ENCODE data around the gene CLIC4. TPM values are rescaled to one million over a fixed set of nuclear protein-coding genes. Genes with fewer than 3 reads are reported as not detected.

Gene CLIC4
- polyA plus RNA-seq, 3 donors: 9.7 to 38.1 (median 24.6) TPM

- no peaks in the 10 kb centered on the region for H3K36me3 Mint-ChIP-seq
- H3K27ac Mint-ChIP-seq: peak overlapping the region in 2 of 7 donors; percentile 38 to 74
- intact Hi-C loops (cut with micrococcal nuclease): no loop called here
- WGBS (ENCODE audit: insufficient coverage): 87% methylated on average over 5 of the region's 9 CpGs
- no peak for TF ChIP-seq CTCF (IDR thresholded peaks at IDR 0.05)
- Histone ChIP-seq H3K9me3 (replicated peaks in 1 of 2; ENCODE audit: control insufficient read depth in 1 of 2, insufficient read depth in 1 of 2, low read length in 2 of 2) (no peaks in the 10 kb centered on the region), H3K79me2 (ENCODE audit: insufficient read depth, low read length) (peaks cover 14% of the 10 kb centered on the region), H4K20me1 (ENCODE audit: insufficient read depth, low read length) (peaks cover 12% of the 10 kb centered on the region), H3K4me2 (replicated peaks; ENCODE audit: extremely low read depth, low read length, poor library complexity, severe bottlenecking) (no peak overlapping the region), H2AFZ (ENCODE audit: insufficient read depth, low read depth, low read length, poor library complexity, severe bottlenecking) (no peak overlapping the region), H3K4me1 (ENCODE audit: control insufficient read depth in 1 of 2, insufficient read depth in 2 of 2, low read length in 2 of 2) (peaks cover 21 to 38% of the 10 kb centered on the region in 2 donors), H3K27me3 (ENCODE audit: control insufficient read depth in 2 of 2, insufficient read depth in 2 of 2, low read length in 2 of 2) (no peaks in the 10 kb centered on the region), H3K4me3 (replicated peaks in 1 of 3; ENCODE audit: low read depth in 2 of 3, low read length in 3 of 3) (no peak overlapping the region), H3K27ac (ENCODE audit: low read depth in 1 of 2, low read length in 2 of 2) (peak overlapping the region in 1 of 2 donors; percentile 20), H3K36me3 (replicated peaks in 1 of 2; ENCODE audit: control insufficient read depth in 1 of 2, insufficient read depth in 2 of 2, low read length in 2 of 2) (no peaks in the 10 kb centered on the region), H3K9ac (ENCODE audit: insufficient read depth, low read length, poor library complexity, severe bottlenecking) (no peak overlapping the region)
- H3K4me3 Mint-ChIP-seq: peak overlapping the region in 1 of 2 donors; percentile 27
- peaks cover 39% of the 10 kb centered on the region for H3K4me1 Mint-ChIP-seq
- H3K9me3 Mint-ChIP-seq: no peaks in the 10 kb centered on the region
- DNase-seq: peak in 1 of 3 donors; percentile 21
- peaks cover 2 to 3% (median 2%) of the 10 kb centered on the region in 3 donors for H3K27me3 Mint-ChIP-seq (ENCODE audit: low read depth in 3 of 3)
Measured at GRCh38 chr1:24742090-24742938, 2.9 kb upstream of the CLIC4 start.

GRCh38 chr1:24743404-24744211, 1.6 kb upstream of the CLIC4 start:
- intact Hi-C loops (cut with micrococcal nuclease): no loop called here
- H3K4me2 ChIP-seq (replicated peaks; ENCODE audit: extremely low read depth, low read length, poor library complexity, severe bottlenecking): no peak overlapping the region
- peaks cover 17 to 37% of the 10 kb centered on the region in 2 donors for H3K4me1 ChIP-seq (ENCODE audit: control insufficient read depth in 1 of 2, insufficient read depth in 2 of 2, low read length in 2 of 2)

More at GRCh38 chr1:24743404-24744211, 1.6 kb upstream of the CLIC4 start:
- Histone ChIP-seq H3K27me3 (ENCODE audit: control insufficient read depth in 2 of 2, insufficient read depth in 2 of 2, low read length in 2 of 2) (no peaks in the 10 kb centered on the region), H4K20me1 (ENCODE audit: insufficient read depth, low read length) (peaks cover 25% of the 10 kb centered on the region), H3K9me3 (replicated peaks in 1 of 2; ENCODE audit: control insufficient read depth in 1 of 2, insufficient read depth in 1 of 2, low read length in 2 of 2) (no peaks in the 10 kb centered on the region), H3K4me3 (replicated peaks in 1 of 3; ENCODE audit: low read depth in 2 of 3, low read length in 3 of 3) (no peak overlapping the region), H3K36me3 (replicated peaks in 1 of 2; ENCODE audit: control insufficient read depth in 1 of 2, insufficient read depth in 2 of 2, low read length in 2 of 2) (no peaks in the 10 kb centered on the region), H3K79me2 (ENCODE audit: insufficient read depth, low read length) (peaks cover 27% of the 10 kb centered on the region), H3K9ac (ENCODE audit: insufficient read depth, low read length, poor library complexity, severe bottlenecking) (no peak overlapping the region), H3K27ac (ENCODE audit: low read depth in 1 of 2, low read length in 2 of 2) (no peak overlapping the region), H2AFZ (ENCODE audit: insufficient read depth, low read depth, low read length, poor library complexity, severe bottlenecking) (no peak overlapping the region)
- WGBS (ENCODE audit: insufficient coverage): 96% methylated on average over 5 of the region's 10 CpGs
- no peaks in the 10 kb centered on the region for H3K9me3 Mint-ChIP-seq
- TF ChIP-seq CTCF (IDR thresholded peaks at IDR 0.05): no peak
- DNase-seq: no peak
- H3K27me3 Mint-ChIP-seq (ENCODE audit: low read depth in 3 of 3): peaks cover 2 to 3% (median 2%) of the 10 kb centered on the region in 3 donors
- no peaks in the 10 kb centered on the region for H3K36me3 Mint-ChIP-seq
- peak overlapping the region in 1 of 2 donors; percentile 15 for H3K4me3 Mint-ChIP-seq
- peaks cover 45% of the 10 kb centered on the region for H3K4me1 Mint-ChIP-seq
- peak overlapping the region in 5 of 7 donors; percentile 19 to 76 (median 42) for H3K27ac Mint-ChIP-seq
